ENCODE data around the gene HERC5.

HERC5 gene

GRCh38 chr4:88522702-88523324 is 65.9 kb downstream of the HERC5 start:
- DNase-seq (ENCODE audit: low read depth, low spot score), result no peak

- peak; percentile 45 for DNase-seq (ENCODE audit: low read depth, low spot score)
Observed at GRCh38 chr4:88523325-88524129, 66.6 kb downstream of the HERC5 start, which contains the start of gene PYURF. TSS of gene PYURF (minus strand) at chr4:88523776. CDS start at chr4:88523700, 76 bp downstream.

GRCh38 chr4:88524171-88524570 is 67.3 kb downstream of the HERC5 start:
- no peak for DNase-seq (ENCODE audit: low read depth, low spot score)

GRCh38 chr4:88526221-88526815 is 69.4 kb downstream of the HERC5 start:
- DNase-seq (ENCODE audit: low read depth, low spot score), result no peak

GRCh38 chr4:88527787-88528186 is 70.9 kb downstream of the HERC5 start:
- DNase-seq (ENCODE audit: low read depth, low spot score), result no peak

GRCh38 chr4:88528861-88529260 is 71.9 kb downstream of the HERC5 start:
- no peak for DNase-seq (ENCODE audit: low read depth, low spot score)

GRCh38 chr4:88531549-88531948 is 74.6 kb downstream of the HERC5 start:
- no peak for DNase-seq (ENCODE audit: low read depth, low spot score)

GRCh38 chr4:88533088-88533790 is 76.3 kb downstream of the HERC5 start:
- DNase-seq (ENCODE audit: low read depth, low spot score), result no peak

- no peak for DNase-seq (ENCODE audit: low read depth, low spot score)
Observed at GRCh38 chr4:88533937-88534750, 77.2 kb downstream of the HERC5 start.

GRCh38 chr4:88535090-88535755 is 78.3 kb downstream of the HERC5 start:
- DNase-seq (ENCODE audit: low read depth, low spot score), result no peak

- DNase-seq (ENCODE audit: low read depth, low spot score), result no peak
Observed at GRCh38 chr4:88537709-88538108, 80.8 kb downstream of the HERC5 start.

GRCh38 chr4:88539322-88540068 is 82.6 kb downstream of the HERC5 start:
- peak; percentile 55 for DNase-seq (ENCODE audit: low read depth, low spot score)

- DNase-seq (ENCODE audit: low read depth, low spot score), result no peak
Observed at GRCh38 chr4:88549815-88550214, 92.9 kb downstream of the HERC5 start.
